ENCODE measurements around the gene CYP3A7.

GRCh38 chr7:99752356-99752755 lies 17.4 kb upstream of the CYP3A7 start:
- TF ChIP-seq CTCF (IDR thresholded peaks at IDR 0.05; ENCODE audit: low read depth, low read length, poor library complexity, severe bottlenecking) = no peak
- no peak for TF ChIP-seq EZH2phosphoT487 (IDR thresholded peaks at IDR 0.05; ENCODE audit: borderline replicate concordance, low read length)

Measured in DOHH2 (cell line).